ENCODE data around the gene C1QTNF2. TPM values are rescaled to one million over a fixed set of nuclear protein-coding genes. Genes with fewer than 3 reads are reported as not detected.

Gene C1QTNF2
- total and polyA plus RNA-seq, 2 of the 8 experiments (the other 6 are each of a cell fraction or from before 2014, with no cell fraction given): 1.0 to 2.0 TPM

DNA sequence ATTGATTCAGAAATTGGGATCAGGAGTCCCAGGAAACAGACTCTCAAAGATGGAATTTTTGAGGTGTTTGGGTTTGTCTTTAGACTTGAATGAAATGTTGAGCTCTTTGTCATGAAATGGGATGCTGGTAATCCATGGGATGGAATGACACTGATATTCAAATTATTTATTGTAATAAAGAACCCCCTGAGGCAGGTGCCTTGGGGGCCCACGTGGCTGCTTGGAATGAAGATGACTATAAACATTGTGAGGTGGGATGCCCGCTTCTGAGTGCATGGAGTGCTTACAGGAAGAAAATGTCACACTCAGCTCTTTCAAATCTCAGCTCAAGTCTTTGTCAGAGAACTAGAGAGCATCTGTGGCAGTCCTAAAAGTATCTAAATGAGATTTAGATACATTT is 9.6 kb upstream of the C1QTNF2 start:
- H3K9ac ChIP-seq (replicated peaks in 1 of 4; ENCODE audit: extremely low read depth in 1 of 4, low read depth in 3 of 4, low read length in 3 of 4): no peak overlapping the region
- H4K5ac ChIP-seq (ENCODE audit: insufficient read length, low read depth, low read length): no peak overlapping the region
- ChIA-PET POLR2A (ENCODE audit: partially characterized antibody) (interaction anchor here (0.6 to 2.0 kb wide), 4 partner anchors 10 to 370 kb away, joined by 3 to 8 read pairs (median 3); partner anchors contain the start of gene C1QTNF2), CTCF (ENCODE audit: partially characterized antibody) (interaction anchor here (0.8 to 1.7 kb wide), 6 partner anchors 8 to 22 kb away, joined by 3 to 11 read pairs (median 3); no protein-coding TSS in a partner anchor)
- no peak overlapping the region for H3K23ac ChIP-seq (ENCODE audit: insufficient read length)
- no peaks in the 10 kb centered on the region for H3K4me1 ChIP-seq (replicated peaks in 1 of 4; ENCODE audit: control insufficient read depth in 3 of 4, insufficient read depth in 4 of 4, low read length in 3 of 4)
- H4K91ac ChIP-seq (replicated peaks; ENCODE audit: insufficient read length, low read length): no peak overlapping the region
- H3K36me3 ChIP-seq (ENCODE audit: control insufficient read depth in 2 of 4, insufficient read depth in 4 of 4, low read length in 3 of 4): no peaks in the 10 kb centered on the region
- no peak overlapping the region for H2BK20ac ChIP-seq (ENCODE audit: low read length)
- no peak overlapping the region for H3K14ac ChIP-seq (ENCODE audit: insufficient read length)
- 64% methylated on average over 2 of the region's 2 CpGs; no CpG with 5 or more reads in 1 of the 2 experiments for WGBS, 2 experiments (ENCODE audit: extremely low coverage in 1 of 2, insufficient coverage in 1 of 2, insufficient read length in 1 of 2, insufficient replicate concordance in 2 of 2, low coverage in 1 of 2, low lambda C conversion rate in 2 of 2, missing lambda C conversion rate in 1 of 2)
- no peaks in the 10 kb centered on the region for H3K23me2 ChIP-seq (ENCODE audit: low read depth, low read length)
- no peak overlapping the region for H3K27ac ChIP-seq (ENCODE audit: low read depth, low read length)
- no peaks in the 10 kb centered on the region for H3K79me1 ChIP-seq (ENCODE audit: low read depth, low read length)
- no peak overlapping the region for H3K4ac ChIP-seq (replicated peaks; ENCODE audit: insufficient read length, low read depth, low read length)
- peak; percentile 36 for FAIRE-seq
- no peak overlapping the region for H3K56ac ChIP-seq (replicated peaks; ENCODE audit: insufficient read length, low read depth, low read length)
- DNase-seq (ENCODE audit: low read depth in 1 of 2, low spot score in 2 of 2): no peak
- H2BK120ac ChIP-seq (replicated peaks; ENCODE audit: low read depth, low read length): no peak overlapping the region
- H2AFZ ChIP-seq (ENCODE audit: low read length): no peak overlapping the region
- H2BK5ac ChIP-seq (ENCODE audit: low read depth, low read length): no peak overlapping the region
- no peak overlapping the region for H4K8ac ChIP-seq (ENCODE audit: extremely low read depth, insufficient read depth, low read length)
- H3K79me2 ChIP-seq (ENCODE audit: control insufficient read depth in 1 of 2, insufficient read depth in 2 of 2, low read length in 2 of 2): no peaks in the 10 kb centered on the region
- H2BK12ac ChIP-seq (ENCODE audit: low read depth, low read length): no peak overlapping the region
- no peak overlapping the region for H2BK15ac ChIP-seq (ENCODE audit: low read length)
- H3K27me3 ChIP-seq (replicated peaks in 1 of 4; ENCODE audit: control insufficient read depth in 3 of 4, extremely low read depth in 1 of 4, insufficient read depth in 3 of 4, low read length in 3 of 4): no peaks in the 10 kb centered on the region
- no peak overlapping the region for H3K4me3 ChIP-seq (ENCODE audit: extremely low read depth in 1 of 4, insufficient read depth in 2 of 4, low read depth in 3 of 4, low read length in 4 of 4)
- H3K9me3 ChIP-seq (ENCODE audit: insufficient read depth in 2 of 2, low read depth in 1 of 2, low read length in 1 of 2): no peaks in the 10 kb centered on the region
- H2AK5ac ChIP-seq (ENCODE audit: low read depth, low read length): no peak overlapping the region
- no peak overlapping the region for H3K4me2 ChIP-seq (ENCODE audit: insufficient read depth in 1 of 2, low read depth in 2 of 2, low read length in 2 of 2)
- no peaks in the 10 kb centered on the region for H4K20me1 ChIP-seq (replicated peaks in 1 of 2; ENCODE audit: control insufficient read depth in 1 of 2, insufficient read depth in 2 of 2, low read length in 2 of 2)
- H3K18ac ChIP-seq (ENCODE audit: extremely low read depth, low read length): no peak overlapping the region
- no peak for TF ChIP-seq RBBP5 (IDR thresholded peaks at IDR 0.05; ENCODE audit: borderline replicate concordance, low read depth, low read length)
- TF ChIP-seq, protein P1, sequence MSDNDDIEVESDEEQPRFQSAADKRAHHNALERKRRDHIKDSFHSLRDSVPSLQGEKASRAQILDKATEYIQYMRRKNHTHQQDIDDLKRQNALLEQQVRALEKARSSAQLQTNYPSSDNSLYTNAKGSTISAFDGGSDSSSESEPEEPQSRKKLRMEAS (IDR thresholded peaks at IDR 0.05): no peak
- TF ChIP-seq CBX5 (IDR thresholded peaks at IDR 0.05; ENCODE audit: low read depth, low read length): no peak
- TF ChIP-seq, protein P2, sequence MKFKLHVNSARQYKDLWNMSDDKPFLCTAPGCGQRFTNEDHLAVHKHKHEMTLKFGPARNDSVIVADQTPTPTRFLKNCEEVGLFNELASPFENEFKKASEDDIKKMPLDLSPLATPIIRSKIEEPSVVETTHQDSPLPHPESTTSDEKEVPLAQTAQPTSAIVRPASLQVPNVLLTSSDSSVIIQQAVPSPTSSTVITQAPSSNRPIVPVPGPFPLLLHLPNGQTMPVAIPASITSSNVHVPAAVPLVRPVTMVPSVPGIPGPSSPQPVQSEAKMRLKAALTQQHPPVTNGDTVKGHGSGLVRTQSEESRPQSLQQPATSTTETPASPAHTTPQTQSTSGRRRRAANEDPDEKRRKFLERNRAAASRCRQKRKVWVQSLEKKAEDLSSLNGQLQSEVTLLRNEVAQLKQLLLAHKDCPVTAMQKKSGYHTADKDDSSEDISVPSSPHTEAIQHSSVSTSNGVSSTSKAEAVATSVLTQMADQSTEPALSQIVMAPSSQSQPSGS (IDR thresholded peaks at IDR 0.05; ENCODE audit: low read length): no peak
- no peak for TF ChIP-seq KDM4A (IDR thresholded peaks at IDR 0.05; ENCODE audit: low read depth, low read length, severe bottlenecking)
- TF ChIP-seq TCF12 (IDR thresholded peaks at IDR 0.05; ENCODE audit: low read depth, low read length): no peak
- TF ChIP-seq SP4 (IDR thresholded peaks at IDR 0.05; ENCODE audit: low read length): no peak
- no peak for TF ChIP-seq EZH2 (IDR thresholded peaks at IDR 0.05; ENCODE audit: low read depth, low read length, severe bottlenecking)
- TF ChIP-seq HDAC6 (IDR thresholded peaks at IDR 0.05; ENCODE audit: low read depth, low read length): no peak
- no peak for TF ChIP-seq EP300 (IDR thresholded peaks at IDR 0.05; ENCODE audit: borderline replicate concordance in 1 of 2, low read depth in 2 of 2, low read length in 2 of 2)
- TF ChIP-seq SP2 (IDR thresholded peaks at IDR 0.05; ENCODE audit: low read length): no peak
